HL-60/S4 treated with phorbol 12-myristate 13-acetate at 8.2 ng/mL for 4 days and 3 days (cell line): ENCODE data around the gene MLC1.

ENCODE experiments used
- in situ Hi-C: fragments of 300-500 bp; cut with MboI; formaldehyde crosslinking; loops from 2 replicates; pipeline ENCODE4 v1.15.0; 2022; ENCODE audit warnings: low sequenced_read_pairs

The MLC1 gene

GRCh38 chr22:50041361-50042065 lies 43.7 kb downstream of the MLC1 start:
- in situ Hi-C loops: loop anchor here (25.0 kb wide), 1 partner anchor 279 kb away; no protein-coding TSS in a partner anchor

- in situ Hi-C loops: loop anchor here (25.0 kb wide), 1 partner anchor 278 kb away; no protein-coding TSS in a partner anchor
Observed at GRCh38 chr22:50040717-50041116, 44.5 kb downstream of the MLC1 start.

GRCh38 chr22:50039669-50040443 lies 45.4 kb downstream of the MLC1 start:
- in situ Hi-C loops: loop anchor here (10.0 to 25.0 kb wide), 2 partner anchors 105 to 278 kb away; no protein-coding TSS in a partner anchor

GRCh38 chr22:50035976-50036724 lies 49.1 kb downstream of the MLC1 start:
- in situ Hi-C loops: loop anchor here (10.0 to 25.0 kb wide), 2 partner anchors 101 to 274 kb away; no protein-coding TSS in a partner anchor

- in situ Hi-C loops: loop anchor here (10.0 to 25.0 kb wide), 2 partner anchors 101 to 273 kb away; no protein-coding TSS in a partner anchor
Observed at GRCh38 chr22:50035131-50035881, 49.9 kb downstream of the MLC1 start.

GRCh38 chr22:50034126-50035081 lies 50.8 kb downstream of the MLC1 start:
- in situ Hi-C loops: loop anchor here (10.0 to 25.0 kb wide), 2 partner anchors 100 to 272 kb away; no protein-coding TSS in a partner anchor

GRCh38 chr22:50032941-50033601 lies 52.2 kb downstream of the MLC1 start:
- in situ Hi-C loops: loop anchor here (10.0 to 25.0 kb wide), 2 partner anchors 98 to 271 kb away; no protein-coding TSS in a partner anchor

- in situ Hi-C loops: loop anchor here (10.0 to 25.0 kb wide), 2 partner anchors 97 to 270 kb away; no protein-coding TSS in a partner anchor
Observed at GRCh38 chr22:50032109-50032871, 52.9 kb downstream of the MLC1 start.

GRCh38 chr22:50031189-50032091 lies 53.8 kb downstream of the MLC1 start:
- in situ Hi-C loops: loop anchor here (10.0 to 25.0 kb wide), 2 partner anchors 97 to 269 kb away; no protein-coding TSS in a partner anchor

GRCh38 chr22:50030297-50031188 lies 54.7 kb downstream of the MLC1 start:
- in situ Hi-C loops: loop anchor here (10.0 to 25.0 kb wide), 2 partner anchors 96 to 268 kb away; no protein-coding TSS in a partner anchor

GRCh38 chr22:50027639-50028537 lies 57.3 kb downstream of the MLC1 start:
- in situ Hi-C loops: loop anchor here (25.0 kb wide), 1 partner anchor 266 kb away; no protein-coding TSS in a partner anchor

GRCh38 chr22:50025993-50026392 lies 59.2 kb downstream of the MLC1 start:
- in situ Hi-C loops: loop anchor here (25.0 kb wide), 1 partner anchor 264 kb away; no protein-coding TSS in a partner anchor

- in situ Hi-C loops: no loop called here
Observed at GRCh38 chr22:50022171-50022819, 62.9 kb downstream of the MLC1 start.

GRCh38 chr22:50020606-50021005 lies 64.6 kb downstream of the MLC1 start:
- in situ Hi-C loops: no loop called here
